HCT116 (cell line): ENCODE data around the gene BTBD2. TPM values are rescaled to one million over a fixed set of nuclear protein-coding genes. Genes with fewer than 3 reads are reported as not detected.
A peak's percentile ranks its signal among the peaks of the same experiment; 100 is the strongest.

Experiments
- ATAC-seq: fragments of 200-7000 bp; cut with Tn5 transposase; 2 replicates; pipeline ENCODE4 v1.9.1; 2020; ENCODE audit warnings: mild to moderate bottlenecking, moderate library complexity
- BruUV-seq: library from RNA; stranded (reverse); fragments of 400-500 nt; replicated peaks from 2 replicates; lab custom pipeline; 2021; lab: Mats Ljungman, UMichigan
- CTCF ChIA-PET: fragments of 300-600 bp; sonication (Branson Sonifier 250); formaldehyde crosslinking; loops from one replicate; lab custom pipeline; 2021; ENCODE audit warnings: antibody characterized with exemption; lab: Charles Lee
- POLR2A ChIA-PET: fragments of 300-600, 350-600 bp; sonication (Branson Sonifier 250); formaldehyde crosslinking; loops from one replicate; lab custom pipeline; 2021; ENCODE audit warnings: antibody characterized with exemption; lab: Charles Lee
- RAD21 ChIA-PET, 2 experiments: fragments of 300-600 bp; sonication (Branson Sonifier 250); formaldehyde crosslinking; loops; one replicate each; lab custom pipeline; 2023; ENCODE audit warnings: low total read pairs in 2 of 2; ENCODE audit not compliant: uncharacterized antibody in 2 of 2, unreplicated experiment in 2 of 2, low non-redundant PET in 1 of 2; lab: Charles Lee
- DNase-seq: peaks from one replicate; pipeline ENCODE4 v3.0.0-alpha.2; 2010; ENCODE audit warnings: low read depth, low spot score
- H2AFZ ChIP-seq: fragments of 200-600 bp; shearing (Covaris generic), sonication (generic); 2 replicates; pipeline ENCODE4 v1.6.1; 2017; ENCODE audit warnings: low read depth, mixed run types, mixed read lengths, antibody characterized with exemption, low read length; ENCODE audit not compliant: poor library complexity, severe bottlenecking
- H3K27ac ChIP-seq: 2 replicates; pipeline ENCODE4 v1.5.1; 2012; ENCODE audit warnings: low read depth, low read length
- H3K27me3 ChIP-seq: fragments of 200-600 bp; sonication (generic); 2 replicates; pipeline ENCODE4 v1.6.1; 2016; ENCODE audit warnings: mixed run types, low read length, mixed read lengths; ENCODE audit not compliant: insufficient read depth
- H3K36me3 ChIP-seq, 2 experiments: fragments of 200-500 bp in 1 of 2; fragments of 200-600 bp in 1 of 2; sonication (Bioruptor generic) in 1 of 2; sonication (generic) in 1 of 2; 2 replicates each; pipeline versions ENCODE4 v1.5.1 to v1.6.1; 2014 to 2016; ENCODE audit warnings: low read length in 2 of 2, inconsistent platforms in 1 of 2, mixed read lengths in 1 of 2, mixed run types in 1 of 2; ENCODE audit not compliant: insufficient read depth in 2 of 2, control insufficient read depth in 1 of 2
- H3K4me1 ChIP-seq, 2 experiments: fragments of 200-600 bp in 1 of 2; sonication (generic) in 1 of 2; 2 replicates each; pipeline versions ENCODE4 v1.5.1 to v1.6.1; 2012 to 2017; ENCODE audit warnings: low read length in 2 of 2, inconsistent platforms in 1 of 2, mild to moderate bottlenecking in 1 of 2, mixed read lengths in 1 of 2, mixed run types in 1 of 2, moderate library complexity in 1 of 2; ENCODE audit not compliant: insufficient read depth in 2 of 2, control insufficient read depth in 1 of 2
- H3K4me2 ChIP-seq: fragments of 200-600 bp; sonication (generic); 2 replicates; pipeline ENCODE4 v1.6.1; 2017; ENCODE audit warnings: mixed run types, low read length, mixed read lengths
- H3K4me3 ChIP-seq, 2 experiments: fragments of 200-600 bp in 1 of 2; sonication (generic) in 1 of 2; replicated peaks in 1 of 2; 2 replicates each; pipeline ENCODE4 v1.5.1; 2011 to 2016; ENCODE audit warnings: low read length in 2 of 2, control low read depth in 1 of 2, low read depth in 1 of 2, mild to moderate bottlenecking in 1 of 2, mixed read lengths in 1 of 2, mixed run types in 1 of 2
- H3K79me2 ChIP-seq: fragments of 200-600 bp; sonication (generic); 2 replicates; pipeline ENCODE4 v1.6.1; 2017; ENCODE audit warnings: mild to moderate bottlenecking, mixed run types, low read length, moderate library complexity, mixed read lengths; ENCODE audit not compliant: insufficient read depth
- H3K9ac ChIP-seq: fragments of 200-600 bp; sonication (generic); 2 replicates; pipeline ENCODE4 v1.6.1; 2016; ENCODE audit warnings: low read length, mixed read lengths
- H3K9me2 ChIP-seq: fragments of 200-600 bp; sonication (generic), shearing (Covaris generic); 2 replicates; pipeline ENCODE4 v1.6.1; 2017; ENCODE audit warnings: mixed run types, mild to moderate bottlenecking, moderate library complexity; ENCODE audit not compliant: insufficient read depth
- H3K9me3 ChIP-seq, 2 experiments: fragments of 200-500 bp in 1 of 2; fragments of 200-600 bp in 1 of 2; sonication (Bioruptor generic) in 1 of 2; sonication (generic) in 1 of 2; 2 replicates each; pipeline ENCODE4 v1.6.1; 2014 to 2017; ENCODE audit warnings: low read length in 2 of 2, mixed read lengths in 2 of 2, inconsistent platforms in 1 of 2, low read depth in 1 of 2, mild to moderate bottlenecking in 1 of 2, mixed run types in 1 of 2, moderate library complexity in 1 of 2; ENCODE audit not compliant: control insufficient read depth in 1 of 2, insufficient read depth in 1 of 2
- H4K20me1 ChIP-seq: fragments of 200-600 bp; sonication (generic), shearing (Covaris generic); 2 replicates; pipeline ENCODE4 v1.6.1; 2017; ENCODE audit warnings: mixed run types, mild to moderate bottlenecking, moderate library complexity; ENCODE audit not compliant: insufficient read depth
- CTCF ChIP-seq, 3 experiments: fragments of 200-600 bp in 1 of 3; sonication (generic) in 1 of 3; IDR thresholded peaks in 2 of 3; conservative IDR thresholded peaks in 1 of 3; 2 replicates each; pipeline ENCODE4 v1.5.1; 2012 to 2017; ENCODE audit warnings: low read depth in 2 of 3, low read length in 2 of 3, antibody characterized with exemption in 1 of 3, borderline replicate concordance in 1 of 3, control low read depth in 1 of 3, mild to moderate bottlenecking in 1 of 3, mixed read lengths in 1 of 3, mixed run types in 1 of 3, moderate library complexity in 1 of 3; ENCODE audit not compliant: insufficient read depth in 1 of 3
- MAX ChIP-seq: IDR thresholded peaks from 2 replicates; pipeline ENCODE4 v1.6.1; 2012
- POLR2A ChIP-seq: IDR thresholded peaks from 2 replicates; pipeline ENCODE4 v1.7.0; 2011; ENCODE audit warnings: borderline replicate concordance; ENCODE audit not compliant: insufficient read depth, insufficient read length; ENCODE audit errors: extremely low read depth
- POLR2AphosphoS5 ChIP-seq: IDR thresholded peaks from 2 replicates; pipeline ENCODE4 v1.6.1; 2011; ENCODE audit warnings: mild to moderate bottlenecking, low read depth, low read length, moderate library complexity
- RAD21 ChIP-seq: IDR thresholded peaks from 2 replicates; pipeline ENCODE4 v1.6.1; 2012; ENCODE audit warnings: low read depth, mild to moderate bottlenecking
- YY1 ChIP-seq: IDR thresholded peaks from 2 replicates; pipeline ENCODE4 v1.6.1; 2011; ENCODE audit warnings: low read length, low read depth, moderate library complexity, mild to moderate bottlenecking; ENCODE audit not compliant: insufficient replicate concordance; ENCODE audit errors: extremely low read depth
- ZFX ChIP-seq: fragments of 450-650 bp; IDR thresholded peaks from 2 replicates; pipeline ENCODE4 v1.6.1; 2017
- intact Hi-C: fragments of 100-400 bp; cut with micrococcal nuclease; formaldehyde crosslinking; loops from 2 replicates; pipeline ENCODE4 v1.10.0; 2022
- total RNA-seq: library from RNA; stranded (reverse); gene quantifications from one replicate; pipeline ENCODE4 v1.2.1, GENCODE V29; 2021; ENCODE audit not compliant: unreplicated experiment

Gene BTBD2
- total RNA-seq, 1 experiment from 2014 or later: 112 TPM

- no peak within 1 kb of the TSS for H2AFZ ChIP-seq
- no peaks in the 10 kb centered on the region for H3K27me3 ChIP-seq
- no peaks in the 10 kb centered on the region for H3K36me3 ChIP-seq
- H3K79me2 ChIP-seq: peaks cover 48% of the 10 kb centered on the region
- no peaks in the 10 kb centered on the region for H4K20me1 ChIP-seq
- H3K4me3 ChIP-seq: peak within 1 kb of the TSS; percentile 83 to 92
- no peaks in the 10 kb centered on the region for H3K9me2 ChIP-seq
- H3K4me2 ChIP-seq: peak within 1 kb of the TSS; percentile 100
- no peaks in the 10 kb centered on the region for H3K9me3 ChIP-seq
- ChIA-PET CTCF (interaction anchor here (0.5 kb wide), 1 partner anchor 13 kb away, joined by 3 read pairs; no protein-coding TSS in a partner anchor), RAD21 (no interaction called here), POLR2A (no interaction called here)
- H3K9ac ChIP-seq: peak within 1 kb of the TSS; percentile 87
- H3K27ac ChIP-seq: peak within 1 kb of the TSS; percentile 95
- ATAC-seq: peak; percentile 64
- TF ChIP-seq CTCF (IDR thresholded peaks at IDR 0.05 in 2 of 3, conservative IDR thresholded peaks at IDR 0.05 in 1 of 3; ENCODE audit: borderline replicate concordance in 1 of 3, insufficient read depth in 1 of 3, low read depth in 2 of 3, low read length in 2 of 3): no peak
- TF ChIP-seq ZFX: peak; percentile 51
- TF ChIP-seq RAD21: no peak
- 0 out of 2 replicates have a peak, but pooled peaks have one; percentile 10 for TF ChIP-seq POLR2AphosphoS5
- TF ChIP-seq YY1: peak; percentile 19
- TF ChIP-seq MAX: no peak
- TF ChIP-seq POLR2A: peak; percentile 19
- no peak for DNase-seq
- intact Hi-C loops: no loop called here
- BruUV-seq: no TSS peak
- peaks cover 18 to 51% of the 10 kb centered on the region in 2 experiments for H3K4me1 ChIP-seq
Observed at GRCh38 chr19:1941146-1942077, 74.1 kb downstream of the BTBD2 start, which contains the start of gene CSNK1G2. CSNK1G2 (plus strand) TSS chr19:1941172; CDS start chr19:1969773, 28,601 bp downstream.
